MM.1S (cell line): Measurements from ENCODE around the gene SRRM3.
A peak's percentile ranks its signal among the peaks of the same experiment; 100 is the strongest.

ENCODE experiments used
- DNase-seq: peaks from one replicate; pipeline ENCODE4 v3.0.0-alpha.2; 2015
- H2AFZ ChIP-seq: fragments of 300-600 bp; sonication (generic); 2 replicates; pipeline ENCODE4 v1.6.0; 2016; ENCODE audit warnings: antibody characterized with exemption, low read length
- H3F3A ChIP-seq: fragments of 300-600 bp; sonication (generic); 2 replicates; pipeline ENCODE4 v1.6.1; 2016; ENCODE audit warnings: mild to moderate bottlenecking, antibody characterized with exemption, low read length, moderate library complexity, mixed read lengths; ENCODE audit not compliant: insufficient read depth
- H3K27ac ChIP-seq: fragments of 300-600 bp; sonication (generic); 2 replicates; pipeline ENCODE4 v1.5.1; 2016; ENCODE audit warnings: mild to moderate bottlenecking, low read length
- H3K27me3 ChIP-seq: fragments of 300-600 bp; sonication (generic); replicated peaks from 2 replicates; pipeline ENCODE4 v1.6.0; 2016; ENCODE audit warnings: low read length; ENCODE audit not compliant: insufficient read depth
- H3K36me3 ChIP-seq: fragments of 300-600 bp; sonication (generic); replicated peaks from 2 replicates; pipeline ENCODE4 v1.6.1; 2016; ENCODE audit warnings: mild to moderate bottlenecking, low read length, mixed read lengths; ENCODE audit not compliant: insufficient read depth
- H3K4me1 ChIP-seq: fragments of 300-600 bp; sonication (generic); 2 replicates; pipeline ENCODE4 v1.6.1; 2016; ENCODE audit warnings: low read length, mixed read lengths
- H3K4me2 ChIP-seq: fragments of 300-600 bp; sonication (generic); 2 replicates; pipeline ENCODE4 v1.6.0; 2016; ENCODE audit warnings: low read depth, low read length
- H3K4me3 ChIP-seq: fragments of 300-600 bp; sonication (generic); 2 replicates; pipeline ENCODE4 v1.5.1; 2016; ENCODE audit warnings: low read length, mixed read lengths
- H3K79me2 ChIP-seq: fragments of 300-600 bp; sonication (generic); 2 replicates; pipeline ENCODE4 v1.6.1; 2016; ENCODE audit warnings: mixed run types, low read length, mixed read lengths
- H3K9ac ChIP-seq: fragments of 300-600 bp; sonication (generic); 2 replicates; pipeline ENCODE4 v1.6.1; 2016; ENCODE audit warnings: low read length, mixed read lengths
- H3K9me2 ChIP-seq: fragments of 300-600 bp; sonication (generic); replicated peaks from 2 replicates; pipeline ENCODE4 v1.6.1; 2016; ENCODE audit warnings: mild to moderate bottlenecking, low read length, mixed read lengths; ENCODE audit not compliant: insufficient read depth
- H3K9me3 ChIP-seq: fragments of 300-600 bp; sonication (generic); replicated peaks from 2 replicates; pipeline ENCODE4 v1.6.1; 2016; ENCODE audit warnings: mild to moderate bottlenecking, low read length, mixed read lengths; ENCODE audit not compliant: insufficient read depth
- H4K20me1 ChIP-seq: fragments of 300-600 bp; sonication (generic); 2 replicates; pipeline ENCODE4 v1.6.1; 2016; ENCODE audit warnings: mild to moderate bottlenecking, low read length, moderate library complexity, mixed read lengths; ENCODE audit not compliant: insufficient read depth
- EZH2 ChIP-seq: fragments of 300-600 bp; sonication (generic); optimal IDR thresholded peaks from 2 replicates; pipeline ENCODE3; 2017; ENCODE audit warnings: low read depth, mild to moderate bottlenecking, antibody characterized with exemption, low read length, mixed read lengths
- EZH2phosphoT487 ChIP-seq: fragments of 300-600 bp; sonication (generic); IDR thresholded peaks from 2 replicates; pipeline ENCODE4 v1.6.1; 2018; ENCODE audit warnings: antibody characterized with exemption, low read length
- TF ChIP-seq, protein P1 (sequence below): fragments of 300-600 bp; sonication (generic); IDR thresholded peaks from 2 replicates; pipeline ENCODE4 v1.5.1; 2016; ENCODE audit warnings: antibody characterized with exemption, low read length, mixed read lengths

The SRRM3 gene

DNA sequence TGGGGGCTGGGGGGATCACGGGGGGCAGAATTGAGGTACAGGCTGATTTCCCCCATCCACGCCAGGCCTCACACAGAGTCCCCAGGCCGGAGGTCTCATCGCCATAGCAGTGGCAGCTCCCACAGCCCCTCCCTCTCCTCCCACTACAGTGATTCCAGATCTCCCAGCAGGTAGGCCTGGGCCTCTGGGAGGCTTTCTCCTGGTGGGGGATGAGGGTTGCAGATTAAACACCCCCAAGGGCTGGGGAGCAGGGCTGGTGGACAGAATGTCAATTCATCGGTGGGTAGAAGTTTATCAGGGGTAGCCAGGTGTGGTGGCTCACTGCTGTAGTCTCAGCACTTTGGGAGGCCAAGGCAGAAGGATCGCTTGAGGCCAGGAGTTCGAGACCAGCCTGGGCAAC lies 63.6 kb downstream of the SRRM3 start:
- H3K27ac ChIP-seq, result no peak overlapping the region
- TF ChIP-seq EZH2 (no peak), EZH2phosphoT487 (no peak)
- TF ChIP-seq, protein P1, sequence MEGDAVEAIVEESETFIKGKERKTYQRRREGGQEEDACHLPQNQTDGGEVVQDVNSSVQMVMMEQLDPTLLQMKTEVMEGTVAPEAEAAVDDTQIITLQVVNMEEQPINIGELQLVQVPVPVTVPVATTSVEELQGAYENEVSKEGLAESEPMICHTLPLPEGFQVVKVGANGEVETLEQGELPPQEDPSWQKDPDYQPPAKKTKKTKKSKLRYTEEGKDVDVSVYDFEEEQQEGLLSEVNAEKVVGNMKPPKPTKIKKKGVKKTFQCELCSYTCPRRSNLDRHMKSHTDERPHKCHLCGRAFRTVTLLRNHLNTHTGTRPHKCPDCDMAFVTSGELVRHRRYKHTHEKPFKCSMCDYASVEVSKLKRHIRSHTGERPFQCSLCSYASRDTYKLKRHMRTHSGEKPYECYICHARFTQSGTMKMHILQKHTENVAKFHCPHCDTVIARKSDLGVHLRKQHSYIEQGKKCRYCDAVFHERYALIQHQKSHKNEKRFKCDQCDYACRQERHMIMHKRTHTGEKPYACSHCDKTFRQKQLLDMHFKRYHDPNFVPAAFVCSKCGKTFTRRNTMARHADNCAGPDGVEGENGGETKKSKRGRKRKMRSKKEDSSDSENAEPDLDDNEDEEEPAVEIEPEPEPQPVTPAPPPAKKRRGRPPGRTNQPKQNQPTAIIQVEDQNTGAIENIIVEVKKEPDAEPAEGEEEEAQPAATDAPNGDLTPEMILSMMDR, result no peak

DNA sequence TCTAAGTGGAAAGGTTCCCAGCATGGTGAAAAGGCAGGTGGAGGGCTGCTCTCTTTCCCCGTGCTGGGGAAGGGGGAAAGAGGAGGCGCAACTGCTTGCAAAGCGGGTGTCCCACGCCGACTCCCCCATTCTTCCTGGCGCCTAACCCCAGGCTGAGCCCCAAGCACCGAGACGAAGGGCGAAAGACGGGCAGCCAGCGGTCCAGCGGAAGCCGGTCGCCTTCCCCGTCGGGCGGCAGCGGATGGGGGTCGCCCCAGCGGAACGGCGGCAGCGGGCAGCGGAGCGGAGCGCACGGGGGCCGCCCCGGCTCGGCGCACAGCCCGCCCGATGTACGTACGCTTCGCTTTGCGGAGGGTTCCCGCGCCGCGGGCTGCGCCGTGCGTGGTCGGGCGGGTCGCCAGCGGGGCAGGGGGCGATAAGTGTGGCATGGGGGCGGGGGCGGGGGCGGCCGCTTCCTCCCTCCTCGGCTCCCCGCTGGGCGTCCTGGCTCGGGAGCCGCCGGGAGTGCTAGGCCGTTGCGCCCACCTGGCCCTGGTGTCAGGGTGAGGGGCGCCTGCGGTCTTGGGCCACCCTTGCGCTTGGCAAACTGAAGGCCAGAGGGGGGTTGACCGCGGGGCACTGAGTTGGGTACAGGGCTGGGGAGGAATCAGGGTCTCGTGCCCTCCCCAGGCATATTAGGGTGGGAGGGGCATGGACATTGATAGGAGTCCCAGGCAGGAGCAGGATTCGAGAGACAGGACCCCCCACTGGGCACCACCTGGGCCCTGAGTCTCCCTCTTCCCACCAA lies 65.6 kb downstream of the SRRM3 start:
- Histone ChIP-seq H3K4me2 (peak overlapping the region; percentile 67), H3K79me2 (no peaks in the 10 kb centered on the region), H4K20me1 (no peaks in the 10 kb centered on the region), H3K36me3 (no peaks in the 10 kb centered on the region), H3K9me3 (no peaks in the 10 kb centered on the region), H3K27ac (no peak overlapping the region), H2AFZ (no peak overlapping the region), H3K27me3 (peaks cover 16% of the 10 kb centered on the region; the same call in 1 of the 2 replicates), H3F3A (no peaks in the 10 kb centered on the region), H3K4me3 (peak overlapping the region; percentile 38; the same call in 1 of the 2 replicates), H3K9me2 (no peaks in the 10 kb centered on the region), H3K9ac (no peak overlapping the region), H3K4me1 (no peaks in the 10 kb centered on the region)
- DNase-seq, result no peak
- TF ChIP-seq EZH2 (no peak), EZH2phosphoT487 (no peak)
- TF ChIP-seq, protein P1, result no peak

More for the DNA sequence above, 63.6 kb downstream of the SRRM3 start:
- no peaks in the 10 kb centered on the region for H3K9me3 ChIP-seq
- no peak overlapping the region for H3K9ac ChIP-seq
- no peak overlapping the region for H2AFZ ChIP-seq
- DNase-seq, result no peak
- no peak overlapping the region for H3K4me3 ChIP-seq
- no peaks in the 10 kb centered on the region for H4K20me1 ChIP-seq
- H3F3A ChIP-seq, result no peaks in the 10 kb centered on the region
- H3K4me2 ChIP-seq, result no peak overlapping the region
- no peaks in the 10 kb centered on the region for H3K36me3 ChIP-seq
- no peaks in the 10 kb centered on the region for H3K79me2 ChIP-seq
- H3K9me2 ChIP-seq, result no peaks in the 10 kb centered on the region
- no peaks in the 10 kb centered on the region for H3K4me1 ChIP-seq
- peaks cover 16% of the 10 kb centered on the region; the same call in 1 of the 2 replicates for H3K27me3 ChIP-seq

DNA sequence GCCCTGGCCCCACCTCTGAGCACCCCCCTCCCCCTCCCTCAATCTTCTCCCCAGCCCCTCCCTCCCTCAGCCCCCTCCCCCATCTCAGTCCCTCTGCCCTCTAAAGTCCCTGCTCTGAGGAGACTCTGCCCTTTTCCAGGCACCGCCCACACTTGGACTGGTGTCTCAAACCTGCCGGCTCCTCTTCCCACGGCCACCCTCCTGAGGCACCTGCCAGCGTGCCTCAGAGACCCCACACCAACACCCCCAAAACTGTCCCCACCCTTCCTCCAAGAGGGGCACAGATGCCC lies 66.1 kb downstream of the SRRM3 start:
- no peaks in the 10 kb centered on the region for H3K9me3 ChIP-seq
- DNase-seq, result no peak
- H2AFZ ChIP-seq, result no peak overlapping the region
- H3K79me2 ChIP-seq, result no peaks in the 10 kb centered on the region
- no peaks in the 10 kb centered on the region for H4K20me1 ChIP-seq
- TF ChIP-seq EZH2 (no peak), EZH2phosphoT487 (no peak)
- TF ChIP-seq, protein P1, result no peak
- no peak overlapping the region for H3K9ac ChIP-seq
- peaks cover 16% of the 10 kb centered on the region; the same call in 1 of the 2 replicates for H3K27me3 ChIP-seq
- no peak overlapping the region for H3K27ac ChIP-seq
- no peaks in the 10 kb centered on the region for H3K4me1 ChIP-seq
- no peaks in the 10 kb centered on the region for H3F3A ChIP-seq
- peak overlapping the region; percentile 35 for H3K4me3 ChIP-seq
- H3K4me2 ChIP-seq, result peak overlapping the region; percentile 66; the same call in 1 of the 2 replicates
- no peaks in the 10 kb centered on the region for H3K36me3 ChIP-seq
- no peaks in the 10 kb centered on the region for H3K9me2 ChIP-seq
